Cardiac muscle cell (in vitro differentiated cells and primary cell): ENCODE data around the gene VAT1. TPM values are rescaled to one million over a fixed set of nuclear protein-coding genes. Genes with fewer than 3 reads are reported as not detected.

Experiments used
- DNase-seq, 2 donors: peaks; one replicate each; pipeline versions ENCODE4 v3.0.0 to v3.0.0-alpha.2; 2010 to 2017; ENCODE audit warnings: low read depth in 1 of 2, low spot score in 1 of 2
- H3K27ac ChIP-seq: fragments of 200-600 bp; sonication (generic); 2 replicates; pipeline ENCODE4 v1.5.1; 2016
- H3K27me3 ChIP-seq: fragments of 200-600 bp; sonication (generic); 2 replicates; pipeline ENCODE4 v1.6.0; 2016; ENCODE audit warnings: control low read depth
- H3K36me3 ChIP-seq: fragments of 200-600 bp; sonication (generic); 2 replicates; pipeline ENCODE4 v1.5.1; 2016; ENCODE audit warnings: control low read depth
- H3K4me1 ChIP-seq: fragments of 200-600 bp; sonication (generic); 2 replicates; pipeline ENCODE4 v1.8.1; 2017; ENCODE audit warnings: low read depth, mild to moderate bottlenecking, mixed run types
- H3K4me3 ChIP-seq: fragments of 200-600 bp; sonication (generic); 2 replicates; pipeline ENCODE4 v1.5.1; 2016; ENCODE audit warnings: mild to moderate bottlenecking
- H3K9me3 ChIP-seq: fragments of 200-600 bp; sonication (generic); 2 replicates; pipeline ENCODE4 v1.5.1; 2017; ENCODE audit warnings: low read depth, mild to moderate bottlenecking, control low read depth
- CTCF ChIP-seq: IDR thresholded peaks from 2 replicates; pipeline ENCODE4 v1.5.1; 2012; ENCODE audit warnings: low read depth, mild to moderate bottlenecking, low read length
- polyA plus RNA-seq: library from polyadenylated mRNA; unstranded; fragments of >200 nt; fragmentation: Nextera tagmentation; extraction: Ambion mirVana; gene quantifications from 2 replicates; pipeline ENCODE4 v1.2.1, GENCODE V29; 2016
- total RNA-seq: library from RNA; depleted of rRNA; stranded (reverse); fragments of >200 nt; gene quantifications from 2 replicates; pipeline ENCODE4 v1.2.3, GENCODE V29; 2016

VAT1 gene
- total and polyA plus RNA-seq, 2 experiments from 2014 or later = 207 to 312 TPM

- no peaks in the 10 kb centered on the region for H3K27me3 ChIP-seq
- no peaks in the 10 kb centered on the region for H3K9me3 ChIP-seq
- H3K4me3 ChIP-seq = no peak overlapping the region
- no peak for DNase-seq
- peak overlapping the region; percentile 81 for H3K27ac ChIP-seq
- no peak for TF ChIP-seq CTCF
- H3K4me1 ChIP-seq = peaks cover 51% of the 10 kb centered on the region
- no peaks in the 10 kb centered on the region for H3K36me3 ChIP-seq
Observed at GRCh38 chr17:43015579-43015978, 6.6 kb downstream of the VAT1 start.

GRCh38 chr17:43014649-43015542, 7.3 kb downstream of the VAT1 start:
- Histone ChIP-seq H3K9me3 (no peaks in the 10 kb centered on the region), H3K27ac (peak overlapping the region; percentile 81), H3K27me3 (no peaks in the 10 kb centered on the region), H3K4me1 (peaks cover 45% of the 10 kb centered on the region), H3K36me3 (no peaks in the 10 kb centered on the region), H3K4me3 (no peak overlapping the region)
- no peak for TF ChIP-seq CTCF
- DNase-seq = no peak

- H3K27me3 ChIP-seq = no peaks in the 10 kb centered on the region
- peak overlapping the region; percentile 81 for H3K27ac ChIP-seq
- no peaks in the 10 kb centered on the region for H3K36me3 ChIP-seq
Observed at GRCh38 chr17:43014020-43014648, 8.1 kb downstream of the VAT1 start.

GRCh38 chr17:43013296-43013695, 8.9 kb downstream of the VAT1 start:
- H3K27me3 ChIP-seq = no peaks in the 10 kb centered on the region
- peaks cover 29% of the 10 kb centered on the region for H3K4me1 ChIP-seq
- DNase-seq = no peak
- no peaks in the 10 kb centered on the region for H3K9me3 ChIP-seq
- H3K27ac ChIP-seq = peak overlapping the region; percentile 81
- no peak overlapping the region for H3K4me3 ChIP-seq
- TF ChIP-seq CTCF = no peak
- H3K36me3 ChIP-seq = no peaks in the 10 kb centered on the region

More at GRCh38 chr17:43014020-43014648, 8.1 kb downstream of the VAT1 start:
- Histone ChIP-seq H3K9me3 (no peaks in the 10 kb centered on the region), H3K4me1 (peaks cover 37% of the 10 kb centered on the region), H3K4me3 (no peak overlapping the region)
- TF ChIP-seq CTCF = no peak
- no peak for DNase-seq

GRCh38 chr17:43011728-43012472, 10.3 kb downstream of the VAT1 start:
- Histone ChIP-seq H3K27ac (peak overlapping the region; percentile 41), H3K27me3 (no peaks in the 10 kb centered on the region), H3K4me1 (peaks cover 22% of the 10 kb centered on the region), H3K9me3 (no peaks in the 10 kb centered on the region), H3K4me3 (no peak overlapping the region), H3K36me3 (no peaks in the 10 kb centered on the region)
- DNase-seq = peak in 1 of 2 donors; percentile 30
- TF ChIP-seq CTCF = no peak
